AG04449 (cell line): ENCODE data around the gene RBM5.

ENCODE experiments used
- CTCF ChIA-PET: fragments of 350-600 bp; formaldehyde crosslinking; extraction: SDS; loops from one replicate; lab custom pipeline; 2021; ENCODE audit warnings: antibody characterized with exemption; lab: Yijun Ruan, JAX
- POLR2A ChIA-PET: fragments of 400-600, 350-600 bp; formaldehyde crosslinking; extraction: SDS; loops from one replicate; lab custom pipeline; 2020; ENCODE audit warnings: antibody characterized with exemption, inconsistent platforms; lab: Yijun Ruan, JAX
- DNase-seq: peaks from one replicate; pipeline ENCODE4 v3.0.0-alpha.2; 2010; ENCODE audit warnings: low read depth, low spot score
- H3K4me3 ChIP-seq: 2 replicates; pipeline ENCODE4 v1.5.1; 2011; ENCODE audit warnings: low read depth, mild to moderate bottlenecking, control low read depth, low read length
- CTCF ChIP-seq: IDR thresholded peaks from one replicate; pipeline ENCODE4 v1.5.1; 2011; ENCODE audit warnings: mild to moderate bottlenecking, moderate library complexity, low read length, control low read depth, inconsistent platforms; ENCODE audit not compliant: insufficient read depth; ENCODE audit errors: missing control alignments

Gene RBM5

GRCh38 chr3:50153782-50154475 lies 65.2 kb downstream of the RBM5 start:
- TF ChIP-seq CTCF: no peak
- H3K4me3 ChIP-seq: no peak overlapping the region
- ChIA-PET POLR2A (no interaction called here), CTCF (interaction anchor here (0.5 to 2.2 kb wide), 4 partner anchors 10 to 134 kb away, joined by 3 to 6 read pairs (median 4); no protein-coding TSS in a partner anchor)
- DNase-seq: no peak

- DNase-seq: no peak
- TF ChIP-seq CTCF: peak; percentile 16
- POLR2A ChIA-PET: no interaction called here
- H3K4me3 ChIP-seq: no peak overlapping the region; the same call in 1 of the 2 replicates
- CTCF ChIA-PET: interaction anchor here (0.5 kb wide), 1 partner anchor 135 kb away, joined by 4 read pairs; no protein-coding TSS in a partner anchor
Observed at GRCh38 chr3:50154476-50154839, 65.7 kb downstream of the RBM5 start.

- H3K4me3 ChIP-seq: peak within 1 kb of the TSS; percentile 53
- TF ChIP-seq CTCF: no peak
- POLR2A ChIA-PET: interaction anchor here (1.4 kb wide), 1 partner anchor 10 kb away, joined by 6 read pairs; no protein-coding TSS in a partner anchor
- CTCF ChIA-PET: no interaction called here
- no peak for DNase-seq
Observed at GRCh38 chr3:50154840-50155490, 66.2 kb downstream of the RBM5 start, which contains the start of gene SEMA3F. TSS of gene SEMA3F (plus strand) at chr3:50155324. CDS start at chr3:50159623, 4,299 bp downstream.

- H3K4me3 ChIP-seq: peak overlapping the region; percentile 53
- ChIA-PET CTCF (interaction anchor here (1.5 kb wide), 1 partner anchor 16 kb away, joined by 3 read pairs; no protein-coding TSS in a partner anchor), POLR2A (interaction anchor here (1.4 kb wide), 1 partner anchor 9 kb away, joined by 6 read pairs; no protein-coding TSS in a partner anchor)
- no peak for DNase-seq
- no peak for TF ChIP-seq CTCF
Observed at GRCh38 chr3:50155491-50155878, 66.8 kb downstream of the RBM5 start.

- POLR2A ChIA-PET: interaction anchor here (1.4 kb wide), 1 partner anchor 9 kb away, joined by 6 read pairs; no protein-coding TSS in a partner anchor
- no peak for TF ChIP-seq CTCF
- CTCF ChIA-PET: interaction anchor here (0.8 to 1.5 kb wide), 5 partner anchors 9 to 70 kb away, joined by 3 to 6 read pairs (median 4); no protein-coding TSS in a partner anchor
- no peak for DNase-seq
- peak overlapping the region; percentile 53 for H3K4me3 ChIP-seq
Observed at GRCh38 chr3:50155891-50156290, 67.2 kb downstream of the RBM5 start.
